Karpas-422 (cell line): Measurements from ENCODE around the gene ITPK1. TPM values are rescaled to one million over a fixed set of nuclear protein-coding genes. Genes with fewer than 3 reads are reported as not detected.

Experiments
- DNase-seq: peaks from one replicate; pipeline ENCODE4 v3.0.0-alpha.2; 2015
- H2AFZ ChIP-seq: fragments of 200-600 bp; sonication (generic); 2 replicates; pipeline ENCODE4 v1.6.1; 2014; ENCODE audit warnings: antibody characterized with exemption, low read length, mixed read lengths
- H3K27ac ChIP-seq: fragments of 200-600 bp; sonication (generic); 2 replicates; pipeline ENCODE4 v1.5.1; 2014; ENCODE audit warnings: mild to moderate bottlenecking, low read length, moderate library complexity
- H3K27me3 ChIP-seq: fragments of 200-600 bp; sonication (generic); 2 replicates; pipeline ENCODE4 v1.6.1; 2014; ENCODE audit warnings: low read length, mixed read lengths
- H3K36me3 ChIP-seq: fragments of 200-600 bp; sonication (generic); 2 replicates; pipeline ENCODE4 v1.6.1; 2014; ENCODE audit warnings: low read length, mixed read lengths; ENCODE audit not compliant: insufficient read depth
- H3K4me1 ChIP-seq: fragments of 200-600 bp; sonication (generic); 2 replicates; pipeline ENCODE4 v1.6.1; 2014; ENCODE audit warnings: mild to moderate bottlenecking, low read length, mixed read lengths
- H3K4me2 ChIP-seq: fragments of 200-600 bp; sonication (generic); 2 replicates; pipeline ENCODE4 v1.6.1; 2014; ENCODE audit warnings: low read length, low read depth, mild to moderate bottlenecking; ENCODE audit not compliant: poor library complexity, severe bottlenecking
- H3K4me3 ChIP-seq: fragments of 200-600 bp; sonication (generic); 2 replicates; pipeline ENCODE4 v1.5.1; 2014; ENCODE audit warnings: mild to moderate bottlenecking, antibody characterized with exemption, low read length, mixed read lengths
- H3K79me2 ChIP-seq: fragments of 200-600 bp; sonication (generic); 2 replicates; pipeline ENCODE4 v1.6.1; 2014; ENCODE audit warnings: mild to moderate bottlenecking, low read length, mixed read lengths
- H3K9ac ChIP-seq: fragments of 200-600 bp; sonication (generic); 2 replicates; pipeline ENCODE4 v1.6.0; 2014; ENCODE audit warnings: low read length
- H3K9me2 ChIP-seq: fragments of 200-600 bp; sonication (generic), shearing (Covaris generic); replicated peaks from 2 replicates; pipeline ENCODE4 v1.6.0; 2014; ENCODE audit warnings: mild to moderate bottlenecking, low read length, moderate library complexity; ENCODE audit not compliant: insufficient read depth
- H3K9me3 ChIP-seq: fragments of 300-700, 200-600 bp; sonication (generic); 2 replicates; pipeline ENCODE4 v1.6.1; 2014; ENCODE audit warnings: low read length, mixed read lengths
- H4K20me1 ChIP-seq: fragments of 200-600 bp; sonication (generic); 2 replicates; pipeline ENCODE4 v1.6.1; 2014; ENCODE audit warnings: mild to moderate bottlenecking, antibody characterized with exemption, low read length, low read depth; ENCODE audit not compliant: insufficient read depth
- total RNA-seq: library from RNA; depleted of rRNA; stranded (reverse); fragments of >200 nt; shearing (Covaris generic); gene quantifications from 2 replicates; pipeline ENCODE4 v1.2.3, GENCODE V29; 2014; ENCODE audit warnings: low replicate concordance

ITPK1 gene
- total RNA-seq, 1 experiment from 2014 or later = 6.3 TPM

DNA sequence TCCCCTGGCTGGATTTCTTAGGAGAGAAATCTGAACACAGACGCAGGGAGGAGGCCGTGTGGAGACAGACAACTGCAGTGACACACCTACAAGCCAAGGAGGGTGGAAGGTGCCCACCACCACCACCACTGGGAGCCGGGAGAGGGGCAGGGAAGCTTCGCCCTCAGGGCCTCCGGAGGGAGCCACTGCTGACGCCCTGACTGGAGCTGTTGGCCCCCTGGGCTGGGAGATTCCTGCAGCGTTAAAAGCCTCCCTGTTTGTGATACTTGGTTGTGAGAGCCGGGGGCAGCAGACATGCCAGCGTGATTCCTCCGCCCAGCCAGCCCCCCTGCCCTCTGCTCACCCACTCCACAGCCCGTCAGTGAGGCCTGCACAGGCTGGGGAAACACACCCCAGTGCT lies 120.8 kb downstream of the ITPK1 start:
- Histone ChIP-seq H2AFZ (no peak overlapping the region), H3K9me3 (no peaks in the 10 kb centered on the region), H3K4me2 (no peak overlapping the region), H3K9me2 (no peaks in the 10 kb centered on the region), H3K27ac (no peak overlapping the region), H3K4me3 (no peak overlapping the region), H3K4me1 (no peaks in the 10 kb centered on the region), H3K27me3 (no peaks in the 10 kb centered on the region), H3K9ac (no peak overlapping the region), H3K36me3 (no peaks in the 10 kb centered on the region), H3K79me2 (no peaks in the 10 kb centered on the region), H4K20me1 (peaks cover 5% of the 10 kb centered on the region; the same call in 1 of the 2 replicates)
- DNase-seq = no peak

DNA sequence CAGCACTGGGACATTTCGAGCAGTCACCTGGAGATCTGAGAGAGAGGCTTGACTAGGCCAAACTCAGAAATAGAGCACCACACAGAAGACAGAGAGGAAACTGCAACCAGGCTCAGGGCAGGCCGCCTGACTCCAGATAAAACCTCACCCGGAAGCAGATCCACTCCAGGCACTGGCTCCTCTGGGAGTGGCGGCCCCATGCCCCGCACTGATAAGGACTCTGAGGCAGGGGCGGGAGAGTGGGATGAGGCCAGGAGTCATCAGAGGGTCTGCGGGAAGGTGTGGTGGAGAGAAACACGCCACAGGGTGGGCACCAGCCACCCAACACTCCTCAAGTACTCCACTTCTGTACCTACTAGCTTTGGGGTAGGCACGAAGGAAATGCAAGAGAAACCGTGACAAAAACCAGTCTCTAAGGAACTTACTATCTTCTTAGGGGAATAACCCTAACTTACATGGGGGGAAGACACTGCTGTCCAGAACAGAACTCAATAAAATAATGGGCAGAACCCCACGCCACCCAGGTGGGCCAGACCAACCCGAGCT lies 121.5 kb downstream of the ITPK1 start:
- H2AFZ ChIP-seq = no peak overlapping the region
- peaks cover 5% of the 10 kb centered on the region; the same call in 1 of the 2 replicates for H4K20me1 ChIP-seq

DNA sequence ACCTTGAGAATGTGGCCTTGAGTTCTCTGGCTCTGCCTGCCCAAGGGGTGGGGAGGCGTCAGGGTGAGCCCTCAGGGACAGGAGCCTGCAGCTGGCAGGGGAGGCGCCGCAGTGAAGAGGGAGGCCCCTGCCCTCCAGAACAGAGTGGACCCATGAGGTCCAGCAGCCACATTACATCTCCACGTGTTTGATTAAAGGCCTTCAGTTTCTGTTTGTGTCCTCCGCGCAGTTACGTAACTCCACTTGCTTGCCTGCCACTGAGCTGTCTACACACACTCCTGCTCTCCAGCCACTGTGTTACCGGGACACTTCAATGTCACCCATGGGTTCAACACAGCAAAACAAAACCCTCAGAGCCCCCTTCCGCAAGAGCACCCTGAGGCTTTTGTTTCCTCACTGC lies 122.4 kb downstream of the ITPK1 start:
- Histone ChIP-seq H3K4me2 (no peak overlapping the region), H3K9ac (no peak overlapping the region), H4K20me1 (peaks cover 5% of the 10 kb centered on the region; the same call in 1 of the 2 replicates), H3K4me3 (no peak overlapping the region), H3K9me3 (no peaks in the 10 kb centered on the region), H3K27ac (no peak overlapping the region), H3K9me2 (no peaks in the 10 kb centered on the region), H3K27me3 (no peaks in the 10 kb centered on the region), H3K4me1 (no peaks in the 10 kb centered on the region), H3K36me3 (no peaks in the 10 kb centered on the region), H2AFZ (no peak overlapping the region), H3K79me2 (no peaks in the 10 kb centered on the region)
- no peak for DNase-seq

More for the DNA sequence above, 121.5 kb downstream of the ITPK1 start:
- no peaks in the 10 kb centered on the region for H3K27me3 ChIP-seq
- H3K9me2 ChIP-seq = no peaks in the 10 kb centered on the region
- no peak overlapping the region for H3K9ac ChIP-seq
- H3K4me2 ChIP-seq = no peak overlapping the region
- no peak overlapping the region for H3K4me3 ChIP-seq
- H3K4me1 ChIP-seq = no peaks in the 10 kb centered on the region
- DNase-seq = no peak
- no peaks in the 10 kb centered on the region for H3K36me3 ChIP-seq
- no peaks in the 10 kb centered on the region for H3K9me3 ChIP-seq
- H3K79me2 ChIP-seq = no peaks in the 10 kb centered on the region
- H3K27ac ChIP-seq = no peak overlapping the region

DNA sequence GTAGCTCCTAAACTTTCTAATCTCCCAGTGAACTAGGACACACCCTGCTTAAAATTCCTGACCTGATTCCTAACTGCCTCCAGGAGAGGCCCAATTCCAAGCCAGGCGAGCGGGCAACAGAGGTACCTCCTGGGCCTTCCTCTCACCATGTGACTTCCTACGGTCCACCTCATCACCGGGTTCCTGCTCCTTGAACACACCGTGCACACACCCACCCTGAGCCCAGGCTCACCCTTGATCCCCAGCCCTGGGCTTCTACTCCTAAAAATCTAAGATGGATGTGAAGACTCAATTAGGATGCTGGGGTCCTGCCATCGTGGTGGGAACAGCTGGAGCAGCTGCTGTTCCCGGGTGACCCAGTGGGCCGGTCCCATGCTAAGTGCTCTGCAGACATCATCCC lies 124.2 kb downstream of the ITPK1 start:
- peaks cover 5% of the 10 kb centered on the region; the same call in 1 of the 2 replicates for H4K20me1 ChIP-seq
- H3K4me1 ChIP-seq = no peaks in the 10 kb centered on the region
- H3K9ac ChIP-seq = no peak overlapping the region

DNA sequence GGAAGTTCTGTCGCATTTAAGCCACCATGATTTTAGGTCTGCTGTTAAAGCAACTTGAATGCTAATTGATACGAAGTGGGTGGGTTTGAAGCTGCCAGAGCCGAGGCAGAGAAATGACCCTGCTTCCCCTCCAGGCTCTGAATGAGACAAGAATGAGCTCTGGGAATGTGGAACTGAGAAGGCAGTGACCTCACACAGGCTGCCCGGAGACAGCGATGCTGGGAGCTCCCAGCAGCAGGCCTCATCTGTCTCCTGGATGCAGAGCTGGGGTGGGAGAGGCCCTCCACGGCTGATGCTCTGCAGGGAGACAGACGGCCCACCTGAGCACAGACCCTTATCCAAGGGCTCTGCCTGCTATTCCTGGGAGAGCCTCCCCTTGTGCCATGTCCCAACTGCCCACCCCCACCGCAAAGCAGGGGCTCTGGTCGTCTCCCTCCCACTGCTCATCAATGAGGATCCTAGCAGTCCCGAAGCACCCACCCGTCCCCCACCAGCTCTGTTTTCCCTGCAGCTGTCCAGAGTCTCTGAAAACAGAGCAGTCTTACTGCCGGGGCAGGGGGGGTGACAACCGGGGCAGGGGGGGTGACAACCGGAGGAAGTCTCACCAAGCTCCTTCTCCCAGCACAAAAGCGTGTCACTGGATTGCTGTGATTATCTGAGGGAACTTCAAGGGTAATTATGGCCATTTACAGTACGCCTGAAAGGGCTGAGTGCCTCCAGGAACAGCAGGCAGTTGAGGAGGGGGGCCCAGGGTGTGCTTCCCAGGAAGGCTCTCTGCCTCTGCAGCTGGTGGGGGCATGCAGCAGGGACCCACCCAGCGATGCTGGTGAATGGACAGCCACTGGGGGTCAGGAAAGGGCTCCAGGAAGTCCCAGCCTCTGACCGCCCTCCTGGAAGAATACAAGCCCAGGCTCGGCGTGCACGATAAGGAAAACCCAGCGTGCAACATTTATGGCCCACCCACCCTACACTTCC lies 125.0 kb downstream of the ITPK1 start:
- Histone ChIP-seq H3K27ac (no peak overlapping the region), H3K9ac (no peak overlapping the region), H3K9me3 (no peaks in the 10 kb centered on the region), H2AFZ (no peak overlapping the region), H3K4me2 (no peak overlapping the region), H3K4me1 (no peaks in the 10 kb centered on the region), H4K20me1 (peaks cover 3% of the 10 kb centered on the region; the same call in 1 of the 2 replicates), H3K9me2 (no peaks in the 10 kb centered on the region), H3K4me3 (no peak overlapping the region), H3K36me3 (no peaks in the 10 kb centered on the region), H3K27me3 (no peaks in the 10 kb centered on the region), H3K79me2 (no peaks in the 10 kb centered on the region)
- DNase-seq = no peak

More for the DNA sequence above, 124.2 kb downstream of the ITPK1 start:
- Histone ChIP-seq H3K27ac (no peak overlapping the region), H3K36me3 (no peaks in the 10 kb centered on the region), H3K9me2 (no peaks in the 10 kb centered on the region), H3K79me2 (no peaks in the 10 kb centered on the region), H3K9me3 (no peaks in the 10 kb centered on the region), H2AFZ (no peak overlapping the region), H3K27me3 (no peaks in the 10 kb centered on the region), H3K4me2 (no peak overlapping the region), H3K4me3 (no peak overlapping the region)
- DNase-seq = no peak

DNA sequence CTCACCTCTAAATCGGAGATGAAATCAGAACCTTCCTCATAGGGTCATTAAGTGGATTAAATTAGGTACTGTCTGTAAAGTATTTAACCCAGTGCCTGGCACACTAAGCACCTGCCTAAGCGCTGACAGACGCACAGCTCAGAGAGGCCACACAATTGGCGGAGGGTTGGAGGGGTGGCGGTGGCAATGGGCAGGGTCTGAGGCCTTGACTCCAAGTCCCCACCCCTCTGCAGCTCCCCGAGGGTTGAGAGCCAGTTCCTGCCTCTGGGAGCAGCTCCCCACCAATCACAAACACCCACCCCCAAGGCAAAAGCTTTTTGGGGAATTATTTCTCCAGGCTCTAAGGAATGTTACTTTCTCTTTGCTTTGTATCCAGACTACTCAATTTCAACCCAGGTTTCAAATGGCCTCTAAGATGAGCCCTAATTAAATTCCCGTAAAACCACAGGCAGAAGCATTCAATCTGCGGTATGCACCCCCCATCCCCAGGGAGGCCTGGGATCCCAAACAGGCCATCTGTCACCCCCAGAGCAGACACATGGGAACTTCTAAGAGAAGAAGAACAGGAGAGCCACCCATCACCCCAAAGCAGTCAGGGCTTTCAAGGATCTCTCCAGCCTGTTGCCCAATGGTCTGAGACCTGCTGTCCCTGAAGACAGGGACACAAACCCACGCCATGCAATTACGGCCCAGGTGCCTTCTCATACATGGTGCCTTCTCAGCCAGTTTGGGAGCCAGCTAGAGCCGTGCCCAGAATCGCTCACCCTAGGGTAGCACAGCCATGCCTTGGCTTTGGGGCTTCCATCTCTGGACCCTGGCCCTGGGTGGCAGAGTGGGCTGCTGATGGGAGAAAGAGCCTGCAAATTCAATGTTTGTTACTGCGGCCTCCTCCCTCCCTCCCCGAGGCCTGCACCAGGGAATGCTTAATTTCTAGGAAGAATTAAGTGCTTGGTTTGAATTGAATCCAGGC lies 126.7 kb downstream of the ITPK1 start:
- Histone ChIP-seq H3K27me3 (no peaks in the 10 kb centered on the region), H3K36me3 (no peaks in the 10 kb centered on the region), H3K4me1 (no peaks in the 10 kb centered on the region), H3K4me3 (no peak overlapping the region), H3K9ac (no peak overlapping the region), H4K20me1 (no peaks in the 10 kb centered on the region; the same call in 1 of the 2 replicates), H3K4me2 (no peak overlapping the region), H3K79me2 (no peaks in the 10 kb centered on the region), H2AFZ (no peak overlapping the region), H3K9me2 (no peaks in the 10 kb centered on the region), H3K9me3 (no peaks in the 10 kb centered on the region), H3K27ac (no peak overlapping the region)
- no peak for DNase-seq

DNA sequence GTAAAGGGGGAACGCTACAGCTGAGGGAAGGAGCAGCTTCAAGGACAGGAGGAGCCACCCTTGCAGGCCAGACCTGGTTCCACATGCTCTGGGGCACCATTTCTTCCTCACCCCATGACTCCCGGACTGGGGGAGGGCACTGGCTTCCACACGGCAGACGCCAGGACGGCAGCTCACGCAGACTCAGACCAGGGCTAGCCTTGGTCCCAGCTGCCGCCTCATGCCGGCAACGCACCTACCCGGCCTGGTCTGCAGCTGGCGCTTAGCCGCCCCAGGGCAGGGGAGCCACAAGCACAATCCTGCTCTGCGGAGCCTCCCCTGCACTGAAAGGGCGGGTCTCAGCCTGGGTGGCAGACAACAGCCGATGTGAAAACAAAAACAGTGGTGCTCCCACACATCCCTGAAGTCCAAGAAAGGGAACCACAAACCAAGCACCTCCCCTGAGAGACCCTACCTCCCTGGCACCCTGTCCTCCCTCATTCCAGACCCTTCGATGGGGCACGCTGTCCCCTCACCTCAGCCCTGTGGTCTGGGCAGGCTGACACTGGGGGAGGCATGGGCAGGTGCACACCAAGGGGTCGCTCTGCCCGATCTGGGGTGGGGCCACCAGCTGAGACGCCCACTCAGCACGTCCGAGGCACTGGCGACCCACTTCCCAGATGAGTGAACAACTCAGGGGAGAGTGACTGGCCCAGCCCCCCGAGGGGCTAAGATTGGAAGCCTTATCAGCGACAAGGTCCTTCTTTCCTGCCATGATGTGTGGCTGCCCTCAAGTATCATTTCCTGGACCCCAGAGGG lies 127.8 kb downstream of the ITPK1 start:
- H3K36me3 ChIP-seq = no peaks in the 10 kb centered on the region
- no peak overlapping the region for H3K9ac ChIP-seq
- H3K9me2 ChIP-seq = no peaks in the 10 kb centered on the region
- no peak overlapping the region for H3K4me3 ChIP-seq
- no peak for DNase-seq
- no peak overlapping the region for H2AFZ ChIP-seq
- no peaks in the 10 kb centered on the region for H3K79me2 ChIP-seq
- no peaks in the 10 kb centered on the region for H3K27me3 ChIP-seq
- H3K9me3 ChIP-seq = no peaks in the 10 kb centered on the region
- no peak overlapping the region for H3K4me2 ChIP-seq
- no peaks in the 10 kb centered on the region for H3K4me1 ChIP-seq
- H4K20me1 ChIP-seq = no peaks in the 10 kb centered on the region; the same call in 1 of the 2 replicates
- H3K27ac ChIP-seq = no peak overlapping the region
